ENCODE data around the gene NIP7.

Gene NIP7

GRCh38 chr16:69373019-69373418 is 33.4 kb downstream of the NIP7 start:
- no peak overlapping the region for H3K4me3 ChIP-seq (replicated peaks in 1 of 2; ENCODE audit: low read depth in 2 of 2, low read length in 2 of 2)
- TF ChIP-seq, protein P1, sequence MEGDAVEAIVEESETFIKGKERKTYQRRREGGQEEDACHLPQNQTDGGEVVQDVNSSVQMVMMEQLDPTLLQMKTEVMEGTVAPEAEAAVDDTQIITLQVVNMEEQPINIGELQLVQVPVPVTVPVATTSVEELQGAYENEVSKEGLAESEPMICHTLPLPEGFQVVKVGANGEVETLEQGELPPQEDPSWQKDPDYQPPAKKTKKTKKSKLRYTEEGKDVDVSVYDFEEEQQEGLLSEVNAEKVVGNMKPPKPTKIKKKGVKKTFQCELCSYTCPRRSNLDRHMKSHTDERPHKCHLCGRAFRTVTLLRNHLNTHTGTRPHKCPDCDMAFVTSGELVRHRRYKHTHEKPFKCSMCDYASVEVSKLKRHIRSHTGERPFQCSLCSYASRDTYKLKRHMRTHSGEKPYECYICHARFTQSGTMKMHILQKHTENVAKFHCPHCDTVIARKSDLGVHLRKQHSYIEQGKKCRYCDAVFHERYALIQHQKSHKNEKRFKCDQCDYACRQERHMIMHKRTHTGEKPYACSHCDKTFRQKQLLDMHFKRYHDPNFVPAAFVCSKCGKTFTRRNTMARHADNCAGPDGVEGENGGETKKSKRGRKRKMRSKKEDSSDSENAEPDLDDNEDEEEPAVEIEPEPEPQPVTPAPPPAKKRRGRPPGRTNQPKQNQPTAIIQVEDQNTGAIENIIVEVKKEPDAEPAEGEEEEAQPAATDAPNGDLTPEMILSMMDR (IDR thresholded peaks at IDR 0.05; ENCODE audit: low read depth, low read length), result no peak
- no peak for DNase-seq (ENCODE audit: low read depth in 2 of 2)

- no peak overlapping the region for H3K4me3 ChIP-seq (replicated peaks in 1 of 2; ENCODE audit: low read depth in 2 of 2, low read length in 2 of 2)
- no peak for DNase-seq (ENCODE audit: low read depth in 2 of 2)
- TF ChIP-seq, protein P1 (IDR thresholded peaks at IDR 0.05; ENCODE audit: low read depth, low read length), result no peak
Measured at GRCh38 chr16:69376393-69377059, 37.0 kb downstream of the NIP7 start.

DNA sequence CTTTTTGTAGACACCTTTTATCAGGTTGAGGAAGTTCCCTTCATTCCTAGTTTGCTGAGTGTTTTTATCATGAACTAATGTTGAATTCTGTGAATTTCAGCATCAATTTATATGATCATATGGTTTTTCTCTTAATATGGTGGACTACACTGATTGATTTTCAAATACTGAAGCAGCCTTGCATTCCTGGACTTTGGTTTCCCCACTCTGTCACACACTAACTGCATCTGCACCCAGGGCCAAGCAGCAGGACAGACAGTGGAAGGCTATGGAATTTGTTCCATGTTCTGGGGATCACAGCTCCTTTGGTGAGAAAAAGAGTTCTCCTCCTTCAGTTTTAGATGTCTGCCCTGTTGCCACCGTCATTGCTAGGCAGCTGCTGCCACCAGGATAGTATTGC is 38.5 kb downstream of the NIP7 start:
- TF ChIP-seq, protein P1 (IDR thresholded peaks at IDR 0.05; ENCODE audit: low read depth, low read length), result no peak
- H3K4me3 ChIP-seq (replicated peaks in 1 of 2; ENCODE audit: low read depth in 2 of 2, low read length in 2 of 2), result no peak overlapping the region
- DNase-seq (ENCODE audit: low read depth in 2 of 2), result no peak

DNA sequence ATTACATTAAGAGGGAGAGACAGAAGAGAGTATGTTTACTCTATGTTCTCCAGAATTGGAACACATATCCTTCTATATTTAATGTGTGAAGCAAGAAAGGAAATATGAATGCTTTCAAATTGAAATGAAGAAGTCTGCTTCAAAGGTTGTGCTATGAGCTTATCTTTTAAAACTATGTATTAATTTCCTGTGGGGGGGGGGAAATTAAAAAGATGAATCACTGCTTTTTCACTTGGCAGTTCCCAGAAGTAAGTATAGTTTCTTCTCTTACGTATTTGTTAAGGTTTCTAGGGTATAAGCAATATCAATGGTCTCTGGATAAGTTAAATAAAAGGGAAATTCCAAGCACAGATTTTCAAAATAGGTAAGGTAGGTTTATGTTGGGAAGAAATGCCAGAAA is 39.2 kb downstream of the NIP7 start:
- peak; percentile 41 to 75 for DNase-seq (ENCODE audit: low read depth in 2 of 2)
- no peak overlapping the region for H3K4me3 ChIP-seq (replicated peaks in 1 of 2; ENCODE audit: low read depth in 2 of 2, low read length in 2 of 2)
- TF ChIP-seq, protein P1 (IDR thresholded peaks at IDR 0.05; ENCODE audit: low read depth, low read length), result no peak

DNA sequence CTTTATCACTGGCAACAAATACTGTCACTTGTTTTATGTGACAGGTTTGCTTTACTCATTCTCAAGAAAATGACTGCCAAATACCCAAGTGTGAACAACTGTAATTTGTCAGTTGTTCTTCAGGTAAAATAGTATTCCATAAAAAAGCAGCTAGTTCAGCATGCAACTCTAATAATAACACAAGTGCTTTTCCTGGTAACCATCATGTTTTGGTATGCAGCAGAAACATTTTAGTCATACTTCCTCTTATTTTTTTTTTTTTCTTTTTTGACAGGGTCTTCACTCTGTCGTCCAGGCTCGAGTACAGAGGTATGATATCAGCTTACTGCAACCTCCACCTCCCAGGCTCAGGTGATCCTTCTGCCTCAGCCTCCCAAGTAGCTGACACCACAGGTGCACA is 41.7 kb downstream of the NIP7 start:
- TF ChIP-seq, protein P1 (IDR thresholded peaks at IDR 0.05; ENCODE audit: low read depth, low read length), result no peak
- DNase-seq (ENCODE audit: low read depth in 2 of 2), result peak in 1 of 2 donors; percentile 36
- H3K4me3 ChIP-seq (replicated peaks in 1 of 2; ENCODE audit: low read depth in 2 of 2, low read length in 2 of 2), result no peak overlapping the region

GRCh38 chr16:69382421-69382820 is 42.8 kb downstream of the NIP7 start:
- no peak for DNase-seq (ENCODE audit: low read depth in 2 of 2)
- TF ChIP-seq, protein P1 (IDR thresholded peaks at IDR 0.05; ENCODE audit: low read depth, low read length), result no peak

DNA sequence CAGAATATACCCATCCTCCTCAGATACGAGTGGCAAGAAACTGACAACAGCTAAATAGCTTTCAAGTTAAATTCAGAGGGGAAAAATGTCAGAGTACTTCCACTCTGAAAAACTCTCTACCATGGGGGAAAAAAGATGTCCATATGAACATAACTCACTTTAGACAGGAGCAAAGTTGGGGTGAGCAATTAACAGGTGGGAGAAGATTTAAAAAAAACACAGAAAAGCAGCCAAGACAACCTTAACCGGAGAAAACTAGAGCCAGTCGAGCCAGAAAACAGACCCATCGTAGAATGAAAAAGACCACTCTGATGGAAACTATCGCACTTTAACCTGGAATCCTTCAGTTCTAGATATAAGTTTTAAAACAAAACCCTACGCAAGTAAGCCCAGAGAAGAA is 45.4 kb downstream of the NIP7 start:
- TF ChIP-seq, protein P1 (IDR thresholded peaks at IDR 0.05; ENCODE audit: low read depth, low read length), result no peak
- no peak for DNase-seq (ENCODE audit: low read depth in 2 of 2)
- peak overlapping the region; percentile 63 to 82 for H3K4me3 ChIP-seq (replicated peaks in 1 of 2; ENCODE audit: low read depth in 2 of 2, low read length in 2 of 2)

More at GRCh38 chr16:69382421-69382820, 42.8 kb downstream of the NIP7 start:
- no peak overlapping the region for H3K4me3 ChIP-seq (replicated peaks in 1 of 2; ENCODE audit: low read depth in 2 of 2, low read length in 2 of 2)
